Subcutaneous abdominal adipose tissue (tissue), 5 donors: ENCODE results near the gene LARGE1.

ENCODE experiments used
- H3K27ac ChIP-seq: one replicate; pipeline ENCODE4 v1.7.0; 2013; ENCODE audit warnings: low read depth, mild to moderate bottlenecking, inconsistent platforms, low read length, moderate library complexity
- H3K27me3 ChIP-seq, 5 donors: one replicate each; pipeline ENCODE4 v1.7.0; 2013; ENCODE audit warnings: low read length in 5 of 5, inconsistent platforms in 1 of 5; ENCODE audit not compliant: control insufficient read depth in 5 of 5, insufficient read depth in 4 of 5
- H3K36me3 ChIP-seq, 5 donors: one replicate each; pipeline ENCODE4 v1.7.0; 2013; ENCODE audit warnings: low read length in 5 of 5; ENCODE audit not compliant: control insufficient read depth in 5 of 5, insufficient read depth in 5 of 5
- H3K4me1 ChIP-seq, 5 donors: one replicate each; pipeline ENCODE4 v1.7.0; 2013; ENCODE audit warnings: low read length in 5 of 5, mild to moderate bottlenecking in 3 of 5, moderate library complexity in 1 of 5; ENCODE audit not compliant: control insufficient read depth in 5 of 5, insufficient read depth in 5 of 5
- H3K4me3 ChIP-seq, 5 donors: one replicate each; pipeline ENCODE4 v1.7.0; 2013; ENCODE audit warnings: low read length in 5 of 5, low read depth in 1 of 5
- H3K9ac ChIP-seq, 5 donors: one replicate each; pipeline ENCODE4 v1.7.0; 2013; ENCODE audit warnings: low read length in 5 of 5, mild to moderate bottlenecking in 4 of 5, moderate library complexity in 3 of 5
- H3K9me3 ChIP-seq, 5 donors: one replicate each; pipeline ENCODE4 v1.7.0; 2013; ENCODE audit warnings: low read length in 5 of 5; ENCODE audit not compliant: control insufficient read depth in 5 of 5
- donor health status: healthy.
- donor health status: healthy.
- donor health status: healthy.
- donor health status: healthy.
- donor health status: healthy.

Gene LARGE1

DNA sequence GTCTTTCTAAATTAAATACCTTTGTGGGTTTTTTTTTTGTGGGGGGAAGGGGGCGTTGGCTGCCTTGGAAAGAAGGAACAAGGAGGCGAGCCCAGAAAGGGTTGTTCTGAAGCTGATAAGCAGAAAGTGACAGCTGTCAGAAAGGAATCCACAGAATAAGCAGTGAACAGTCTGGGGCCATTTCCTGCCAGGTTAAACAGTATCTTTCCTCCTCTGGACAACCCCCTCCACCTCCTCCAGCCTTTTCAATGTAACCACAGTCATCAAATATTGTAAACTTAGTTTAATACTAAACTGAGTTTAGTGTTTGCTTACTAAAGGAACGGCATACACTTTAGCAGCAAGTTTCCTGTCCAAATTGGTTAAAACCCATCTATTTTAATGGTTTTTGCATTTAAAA lies 590.9 kb downstream of the LARGE1 start:
- Histone ChIP-seq H3K4me1 (no peaks in the 10 kb centered on the region), H3K36me3 (peaks cover 0 to 8% (median 3%) of the 10 kb centered on the region in 5 donors), H3K9ac (no peak overlapping the region), H3K9me3 (no peaks in the 10 kb centered on the region), H3K27ac (no peak overlapping the region), H3K4me3 (no peak overlapping the region), H3K27me3 (no peaks in the 10 kb centered on the region)

DNA sequence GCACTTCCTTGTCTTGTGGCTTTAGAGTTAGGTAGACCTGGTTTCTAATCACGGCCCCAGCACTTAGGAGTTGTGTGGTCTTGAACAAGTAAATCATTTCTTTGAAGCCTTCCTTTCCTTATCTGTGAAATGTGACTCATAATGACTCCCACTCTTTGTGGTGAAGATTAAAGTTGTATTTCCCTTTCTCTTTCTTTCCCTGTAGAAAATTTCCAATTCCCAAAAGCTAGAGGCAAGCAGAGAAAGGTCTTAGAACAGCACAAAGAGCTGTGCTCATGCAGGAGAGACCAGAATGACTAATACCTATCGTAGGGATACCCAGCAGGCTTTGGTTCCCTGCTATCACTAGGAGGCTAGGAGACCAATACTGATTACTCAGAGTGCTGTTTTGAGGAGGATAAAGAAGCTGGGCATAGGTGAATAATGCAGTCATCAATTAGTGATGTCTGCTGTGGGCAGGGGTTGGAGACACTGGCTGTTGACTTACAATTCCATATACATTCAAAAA lies 591.4 kb downstream of the LARGE1 start:
- no peaks in the 10 kb centered on the region for H3K9me3 ChIP-seq
- H3K4me3 ChIP-seq, result no peak overlapping the region
- H3K9ac ChIP-seq, result no peak overlapping the region
- no peaks in the 10 kb centered on the region for H3K4me1 ChIP-seq
- H3K27ac ChIP-seq, result no peak overlapping the region
- no peaks in the 10 kb centered on the region for H3K27me3 ChIP-seq
- peaks cover 0 to 8% (median 3%) of the 10 kb centered on the region in 5 donors for H3K36me3 ChIP-seq

DNA sequence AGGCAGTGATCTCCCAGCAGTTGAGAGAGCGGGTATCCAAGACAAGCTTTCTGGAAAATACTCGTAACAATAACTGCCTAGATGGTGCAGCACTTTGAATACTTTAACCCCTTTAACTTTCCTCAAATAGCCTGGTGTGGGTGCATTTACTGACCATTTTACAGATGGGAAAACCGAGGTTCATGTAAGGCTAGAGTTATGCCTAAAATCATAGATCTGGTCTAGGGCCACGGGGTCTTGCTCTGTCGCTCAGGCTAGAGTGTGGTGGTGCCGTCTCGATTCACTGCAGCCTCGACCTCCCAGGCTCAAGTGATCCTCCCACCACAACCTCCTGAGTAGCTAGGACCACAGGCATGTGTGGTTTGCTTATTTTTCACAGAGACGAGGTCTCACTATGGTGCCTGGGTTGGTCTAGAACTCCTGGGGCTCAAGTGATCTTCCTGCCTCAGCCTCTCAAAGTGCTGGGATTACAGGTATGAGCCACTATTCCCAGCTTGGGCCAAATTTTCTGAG lies 592.9 kb downstream of the LARGE1 start:
- no peaks in the 10 kb centered on the region for H3K4me1 ChIP-seq
- H3K27ac ChIP-seq, result no peak overlapping the region
- H3K4me3 ChIP-seq, result no peak overlapping the region
- H3K27me3 ChIP-seq, result no peaks in the 10 kb centered on the region
- H3K9ac ChIP-seq, result no peak overlapping the region
- no peaks in the 10 kb centered on the region for H3K9me3 ChIP-seq
- peaks cover 0 to 9% (median 3%) of the 10 kb centered on the region in 5 donors for H3K36me3 ChIP-seq

DNA sequence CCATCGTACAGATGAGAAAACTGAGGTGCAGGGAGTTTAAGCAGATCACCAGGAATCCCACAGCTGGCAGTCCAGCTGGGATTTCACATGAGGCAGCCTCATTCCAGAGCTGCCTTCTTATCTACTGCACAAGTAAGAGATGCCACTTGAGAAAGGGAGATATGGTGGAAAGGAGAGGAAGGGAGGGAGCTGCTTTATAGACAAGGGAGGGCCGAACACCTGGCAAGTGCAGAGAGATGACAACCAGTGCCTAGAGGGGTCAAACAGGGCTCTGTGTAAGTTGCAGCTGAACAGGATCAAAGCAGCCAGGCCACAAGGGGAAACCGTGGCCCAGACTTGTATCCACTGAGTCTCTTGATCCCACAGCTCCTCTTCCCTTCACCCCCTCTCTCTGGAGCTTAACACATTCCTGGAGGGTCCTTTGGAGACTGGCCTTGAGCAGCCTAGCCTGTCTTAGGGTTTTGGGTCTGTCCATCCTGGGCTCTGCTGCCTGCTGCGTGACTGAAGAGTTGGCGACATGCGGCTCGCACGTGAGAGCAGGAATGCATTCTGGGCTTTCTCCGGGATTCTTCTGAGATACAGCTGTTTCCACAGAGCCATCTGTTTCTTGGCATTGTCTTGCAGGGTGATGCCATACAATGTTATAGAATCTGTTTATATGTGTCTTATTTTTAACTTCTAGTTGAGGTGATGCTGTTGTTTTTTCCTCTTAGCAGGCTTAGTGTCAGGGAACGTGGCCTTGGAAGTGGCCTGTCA lies 593.6 kb downstream of the LARGE1 start:
- Histone ChIP-seq H3K9me3 (no peaks in the 10 kb centered on the region), H3K9ac (no peak overlapping the region), H3K36me3 (peaks cover 0 to 11% (median 3%) of the 10 kb centered on the region in 5 donors), H3K27me3 (no peaks in the 10 kb centered on the region), H3K27ac (no peak overlapping the region), H3K4me3 (no peak overlapping the region), H3K4me1 (no peaks in the 10 kb centered on the region)

DNA sequence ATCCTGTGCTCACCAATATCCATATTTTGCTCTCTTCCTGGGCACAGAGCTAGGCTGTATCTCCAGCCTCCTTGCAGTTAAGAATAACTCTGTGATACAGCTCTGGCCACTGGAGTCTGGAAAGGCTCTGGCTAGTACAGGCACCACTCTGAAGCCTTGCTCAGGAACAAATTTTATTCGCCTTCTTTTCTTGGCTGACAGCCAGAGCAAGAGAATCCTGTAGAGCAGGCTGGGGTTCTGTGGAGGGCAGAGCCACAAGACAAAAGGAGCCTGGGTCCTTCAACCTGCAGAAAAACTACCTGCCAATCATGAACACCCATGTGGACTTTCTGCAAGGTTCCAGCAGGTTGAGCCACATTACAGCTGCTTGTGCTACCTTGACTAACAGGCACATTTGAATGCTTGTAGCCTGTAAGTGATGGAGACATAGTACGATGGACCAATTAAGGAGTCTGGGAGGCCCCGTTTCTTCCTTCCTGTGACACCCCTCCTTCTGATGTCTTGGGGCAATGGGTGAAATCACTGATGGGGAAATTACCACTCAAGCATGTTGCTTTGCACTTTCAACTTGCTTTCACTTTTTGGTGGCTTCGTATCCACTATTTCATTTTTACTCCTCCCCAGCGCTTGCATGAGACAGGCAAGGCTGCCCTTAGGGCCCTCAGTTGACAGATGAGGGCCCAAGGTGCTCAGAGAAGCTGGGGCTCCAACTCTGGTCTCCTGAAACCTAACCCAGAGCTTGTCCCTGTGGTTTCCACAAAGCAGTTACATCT lies 594.9 kb downstream of the LARGE1 start:
- Histone ChIP-seq H3K36me3 (peaks cover 0 to 11% (median 3%) of the 10 kb centered on the region in 5 donors), H3K4me3 (no peak overlapping the region), H3K4me1 (no peaks in the 10 kb centered on the region), H3K27me3 (no peaks in the 10 kb centered on the region), H3K27ac (no peak overlapping the region), H3K9ac (no peak overlapping the region), H3K9me3 (no peaks in the 10 kb centered on the region)

DNA sequence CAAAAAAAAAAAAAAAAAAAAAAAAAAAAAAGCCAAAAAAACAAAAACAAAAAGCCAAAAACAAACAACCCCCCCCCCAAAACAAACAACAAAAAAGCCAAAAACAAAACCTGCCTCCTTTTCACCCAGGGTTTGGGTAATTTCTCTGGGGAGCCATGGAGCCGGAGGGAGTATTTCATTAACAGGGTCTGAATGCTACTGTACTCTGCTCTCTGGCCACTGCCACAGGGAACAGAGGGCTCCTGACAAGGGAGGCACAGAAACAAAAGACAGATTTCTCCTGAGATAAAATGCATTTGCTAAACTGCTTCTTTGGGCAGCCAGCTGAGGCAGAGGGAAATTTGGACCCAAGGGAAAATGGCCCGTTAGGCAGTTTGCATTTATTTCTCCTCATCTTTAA lies 596.0 kb downstream of the LARGE1 start:
- no peaks in the 10 kb centered on the region for H3K27me3 ChIP-seq
- H3K9ac ChIP-seq, result no peak overlapping the region
- no peaks in the 10 kb centered on the region for H3K9me3 ChIP-seq
- H3K4me3 ChIP-seq, result no peak overlapping the region
- peaks cover 0 to 11% (median 3%) of the 10 kb centered on the region in 5 donors for H3K36me3 ChIP-seq
- H3K27ac ChIP-seq, result no peak overlapping the region
- no peaks in the 10 kb centered on the region for H3K4me1 ChIP-seq

DNA sequence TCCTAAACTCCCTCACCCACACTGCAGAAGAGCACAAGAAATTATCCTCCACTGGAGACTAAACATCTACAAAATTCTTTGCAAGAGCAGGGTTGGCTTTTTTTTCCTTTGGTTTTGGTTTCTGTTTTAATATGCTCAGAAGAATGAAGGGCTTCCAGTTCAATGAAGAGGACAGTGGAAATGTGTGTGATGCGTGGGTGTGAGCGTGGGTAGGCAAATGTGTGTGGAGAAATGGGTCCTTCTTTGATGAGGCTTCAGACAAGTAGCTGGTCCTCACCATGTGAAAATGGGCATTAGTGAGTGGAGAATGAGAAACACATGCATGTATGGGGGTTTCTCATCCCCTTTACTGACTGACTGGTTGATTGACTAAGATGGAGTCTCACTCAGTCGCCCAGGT lies 598.8 kb downstream of the LARGE1 start:
- H3K4me3 ChIP-seq, result no peak overlapping the region
- H3K27me3 ChIP-seq, result no peaks in the 10 kb centered on the region

DNA sequence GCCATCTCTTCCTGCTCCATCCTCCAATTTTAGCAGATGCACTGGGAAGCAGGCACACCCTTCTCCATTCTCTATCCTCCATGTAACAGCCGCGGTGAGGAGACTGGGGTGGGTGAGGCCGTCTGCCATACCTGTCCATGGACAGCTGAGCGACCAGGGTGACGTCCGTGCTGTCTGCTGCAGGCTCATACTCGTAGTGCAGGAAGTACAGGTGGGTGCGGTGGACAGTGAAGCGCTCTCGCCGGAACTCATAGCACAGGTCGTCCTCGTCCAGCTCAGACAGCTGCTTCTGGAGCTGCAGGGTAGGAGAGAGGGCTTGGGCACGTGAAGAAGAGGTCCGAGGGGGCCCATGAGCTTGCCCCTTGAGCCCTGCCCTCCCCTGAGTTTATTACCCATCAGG lies 604.3 kb downstream of the LARGE1 start:
- no peaks in the 10 kb centered on the region for H3K9me3 ChIP-seq
- H3K4me3 ChIP-seq, result no peak overlapping the region
- H3K9ac ChIP-seq, result no peak overlapping the region
- H3K4me1 ChIP-seq, result no peaks in the 10 kb centered on the region
- no peaks in the 10 kb centered on the region for H3K27me3 ChIP-seq
- H3K36me3 ChIP-seq, result peaks cover 0 to 21% (median 6%) of the 10 kb centered on the region in 5 donors
- no peak overlapping the region for H3K27ac ChIP-seq

More for the DNA sequence above, 598.8 kb downstream of the LARGE1 start:
- Histone ChIP-seq H3K9me3 (no peaks in the 10 kb centered on the region), H3K4me1 (no peaks in the 10 kb centered on the region), H3K36me3 (peaks cover 0 to 4% (median 0%) of the 10 kb centered on the region in 5 donors), H3K27ac (no peak overlapping the region), H3K9ac (no peak overlapping the region)

DNA sequence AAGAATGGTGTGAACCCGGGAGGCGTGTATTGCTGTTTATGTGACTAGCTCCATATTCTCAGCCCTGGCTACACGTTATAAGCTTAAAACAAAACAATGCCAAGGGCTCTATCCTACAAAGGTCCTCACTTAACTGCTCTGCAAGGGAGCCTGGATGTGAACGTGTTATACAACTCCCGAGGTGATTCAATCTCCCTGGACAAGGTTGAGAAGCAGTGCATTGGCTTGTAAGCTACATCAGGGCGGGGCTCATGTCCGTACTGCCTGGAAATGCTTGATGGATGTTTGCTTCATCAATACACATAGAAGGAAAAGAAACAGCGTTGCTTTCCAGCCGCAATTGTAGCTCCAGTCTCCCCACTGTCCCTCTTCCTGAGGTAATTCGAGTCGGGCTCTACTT lies 605.2 kb downstream of the LARGE1 start:
- H3K27me3 ChIP-seq, result no peaks in the 10 kb centered on the region
- no peak overlapping the region for H3K4me3 ChIP-seq
- H3K9me3 ChIP-seq, result no peaks in the 10 kb centered on the region
- H3K9ac ChIP-seq, result no peak overlapping the region
- no peaks in the 10 kb centered on the region for H3K4me1 ChIP-seq
- H3K27ac ChIP-seq, result no peak overlapping the region
- peaks cover 0 to 21% (median 7%) of the 10 kb centered on the region in 5 donors for H3K36me3 ChIP-seq

DNA sequence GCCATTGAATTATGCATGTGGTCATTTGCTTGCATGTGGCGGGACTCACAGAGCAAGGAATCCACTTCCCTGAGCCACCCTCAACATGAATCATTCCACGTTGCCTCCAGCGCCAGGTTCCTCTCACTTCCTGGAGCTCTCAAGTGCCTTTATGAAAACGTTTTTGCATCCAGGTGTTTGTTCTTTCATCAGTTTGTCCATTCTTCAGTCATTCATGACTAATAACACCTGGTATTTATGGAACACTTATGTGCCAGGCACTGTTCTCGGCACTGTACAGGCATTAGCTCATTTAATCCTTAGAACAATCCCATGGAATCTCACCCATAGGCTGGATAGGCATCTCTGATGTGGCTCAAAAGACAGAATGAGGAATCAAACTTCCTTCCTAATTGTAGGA lies 606.0 kb downstream of the LARGE1 start:
- Histone ChIP-seq H3K4me1 (no peaks in the 10 kb centered on the region), H3K4me3 (no peak overlapping the region), H3K27ac (no peak overlapping the region), H3K36me3 (peaks cover 0 to 21% (median 9%) of the 10 kb centered on the region in 5 donors), H3K9ac (no peak overlapping the region), H3K27me3 (no peaks in the 10 kb centered on the region), H3K9me3 (no peaks in the 10 kb centered on the region)
